ENCODE data around the gene ST3GAL6.

DNA sequence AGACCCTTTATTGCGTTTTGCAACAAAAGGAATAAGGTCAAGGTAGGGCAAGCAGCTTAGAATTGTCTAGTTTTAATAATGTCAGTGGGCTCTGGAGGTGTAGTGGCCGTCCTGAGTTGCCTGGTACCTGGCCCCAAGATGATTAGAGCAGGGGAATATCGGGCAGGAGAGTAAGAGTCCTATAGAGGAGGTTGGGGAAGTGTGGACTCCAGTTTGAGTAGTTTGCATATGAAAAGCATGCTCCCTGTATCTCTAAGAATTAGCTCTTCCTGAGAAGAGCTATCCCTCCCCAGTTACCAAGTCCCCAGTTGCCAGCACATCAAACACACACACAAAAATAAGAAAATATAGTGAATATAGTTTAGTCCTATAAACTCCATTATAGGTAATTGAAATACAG is 49.2 kb upstream of the ST3GAL6 start:
- TF ChIP-seq, protein P1, sequence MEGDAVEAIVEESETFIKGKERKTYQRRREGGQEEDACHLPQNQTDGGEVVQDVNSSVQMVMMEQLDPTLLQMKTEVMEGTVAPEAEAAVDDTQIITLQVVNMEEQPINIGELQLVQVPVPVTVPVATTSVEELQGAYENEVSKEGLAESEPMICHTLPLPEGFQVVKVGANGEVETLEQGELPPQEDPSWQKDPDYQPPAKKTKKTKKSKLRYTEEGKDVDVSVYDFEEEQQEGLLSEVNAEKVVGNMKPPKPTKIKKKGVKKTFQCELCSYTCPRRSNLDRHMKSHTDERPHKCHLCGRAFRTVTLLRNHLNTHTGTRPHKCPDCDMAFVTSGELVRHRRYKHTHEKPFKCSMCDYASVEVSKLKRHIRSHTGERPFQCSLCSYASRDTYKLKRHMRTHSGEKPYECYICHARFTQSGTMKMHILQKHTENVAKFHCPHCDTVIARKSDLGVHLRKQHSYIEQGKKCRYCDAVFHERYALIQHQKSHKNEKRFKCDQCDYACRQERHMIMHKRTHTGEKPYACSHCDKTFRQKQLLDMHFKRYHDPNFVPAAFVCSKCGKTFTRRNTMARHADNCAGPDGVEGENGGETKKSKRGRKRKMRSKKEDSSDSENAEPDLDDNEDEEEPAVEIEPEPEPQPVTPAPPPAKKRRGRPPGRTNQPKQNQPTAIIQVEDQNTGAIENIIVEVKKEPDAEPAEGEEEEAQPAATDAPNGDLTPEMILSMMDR (IDR thresholded peaks at IDR 0.05; ENCODE audit: low read length): no peak
- no peak for TF ChIP-seq EZH2phosphoT487 (IDR thresholded peaks at IDR 0.05; ENCODE audit: low read length)

All from MM.1S (cell line).